Stimulated activated CD4-positive, alpha-beta T cell treated with anti-CD3 and anti-CD28 coated beads, TNF-alpha, amount 100 ng/mL, for 4 hours (primary cell): ENCODE data around the gene ACTL9.
"Not testable (repeated sequence)": the region's sequence is repeated elsewhere in the genome, so short reads cannot be mapped to it uniquely, and the experiment has no call there.

ENCODE experiments used
- DNase-seq, 3 experiments: peaks; one replicate each; pipeline ENCODE4 v3.0.0-alpha.2; 2020; ENCODE audit warnings: low read depth in 3 of 3

Gene ACTL9

GRCh38 chr19:8698433-8699063 is at the start of gene ACTL9:
Gene ACTL9, minus strand, starts transcription at chr19:8698795. Its CDS starts 94 bp downstream, at chr19:8698701.
- no peak for DNase-seq

- not testable (repeated sequence) for DNase-seq
These were observed 40.9 kb upstream of the ACTL9 start for GRCh38 chr19:8739291-8740065.

- DNase-seq = no peak
These were observed 39.8 kb upstream of the ACTL9 start for GRCh38 chr19:8738377-8738776.

GRCh38 chr19:8731428-8732169 is 33.0 kb upstream of the ACTL9 start:
- DNase-seq = no peak

- DNase-seq = no peak
These were observed 25.7 kb upstream of the ACTL9 start for GRCh38 chr19:8724276-8724675.

GRCh38 chr19:8722032-8722431 is 23.4 kb upstream of the ACTL9 start:
- no peak for DNase-seq

- DNase-seq = no peak
These were observed 22.7 kb upstream of the ACTL9 start, which contains the start of gene OR2Z1 for GRCh38 chr19:8721334-8721733. Gene OR2Z1, plus strand, starts transcription at chr19:8721634. Its CDS starts 9,395 bp downstream, at chr19:8731029.

GRCh38 chr19:8710337-8710736 is 11.7 kb upstream of the ACTL9 start:
- not testable (repeated sequence) for DNase-seq

GRCh38 chr19:8705742-8706141 is 7.1 kb upstream of the ACTL9 start:
- DNase-seq = no peak

- DNase-seq = not testable (repeated sequence)
These were observed 6.7 kb upstream of the ACTL9 start for GRCh38 chr19:8705304-8705703.

- no peak for DNase-seq
These were observed 4.6 kb upstream of the ACTL9 start for GRCh38 chr19:8703223-8703622.

- DNase-seq = peak in 2 of 3 experiments; percentile 25 to 39
These were observed 3.8 kb upstream of the ACTL9 start for GRCh38 chr19:8702350-8702749.

GRCh38 chr19:8700956-8701355 is 2.4 kb upstream of the ACTL9 start:
- DNase-seq = no peak

- no peak for DNase-seq
These were observed 1.3 kb upstream of the ACTL9 start for GRCh38 chr19:8699908-8700307.

GRCh38 chr19:8697671-8698432 is 743 bp downstream of the ACTL9 start:
- DNase-seq = no peak

GRCh38 chr19:8696993-8697392 is 1.6 kb downstream of the ACTL9 start:
- DNase-seq = no peak

- DNase-seq = no peak
These were observed 2.7 kb downstream of the ACTL9 start for GRCh38 chr19:8695911-8696310.

GRCh38 chr19:8695501-8695900 is 3.1 kb downstream of the ACTL9 start:
- no peak for DNase-seq

- no peak for DNase-seq
These were observed 7.6 kb downstream of the ACTL9 start for GRCh38 chr19:8690753-8691539.

GRCh38 chr19:8688930-8689329 is 9.7 kb downstream of the ACTL9 start:
- no peak for DNase-seq

GRCh38 chr19:8686549-8686948 is 12.0 kb downstream of the ACTL9 start:
- no peak for DNase-seq
